ENCODE data around the gene VENTX.

VENTX gene

GRCh38 chr10:133202778-133203651 lies 34.6 kb upstream of the VENTX start:
- DNase-seq = no peak

DNA sequence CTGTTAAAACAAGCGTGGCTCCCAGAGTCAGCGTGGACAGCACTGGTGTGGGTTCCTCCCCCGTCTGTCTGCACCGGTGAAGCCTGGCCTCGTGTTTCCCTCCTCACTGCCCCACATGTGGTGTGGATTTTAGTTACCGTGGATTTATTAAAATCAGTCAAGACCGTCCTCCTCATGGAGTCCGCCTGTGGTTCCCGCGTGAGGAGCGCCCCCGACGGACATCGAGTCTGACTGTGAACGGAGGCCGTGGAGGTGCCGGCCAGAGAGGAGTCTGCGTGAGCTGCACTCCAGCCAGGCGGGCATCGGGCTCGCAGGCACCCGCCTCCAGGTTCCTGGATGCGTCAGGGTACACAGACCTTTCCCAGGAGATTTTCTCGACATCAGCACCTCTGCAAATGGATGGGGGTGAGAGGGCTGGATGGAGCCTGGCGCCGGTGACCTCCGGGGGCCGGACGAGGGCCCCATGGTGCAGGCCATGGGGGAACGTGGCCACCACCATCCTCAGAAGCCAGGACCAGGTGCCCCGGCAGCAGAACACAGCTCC lies 33.9 kb upstream of the VENTX start:
- DNase-seq = no peak

DNA sequence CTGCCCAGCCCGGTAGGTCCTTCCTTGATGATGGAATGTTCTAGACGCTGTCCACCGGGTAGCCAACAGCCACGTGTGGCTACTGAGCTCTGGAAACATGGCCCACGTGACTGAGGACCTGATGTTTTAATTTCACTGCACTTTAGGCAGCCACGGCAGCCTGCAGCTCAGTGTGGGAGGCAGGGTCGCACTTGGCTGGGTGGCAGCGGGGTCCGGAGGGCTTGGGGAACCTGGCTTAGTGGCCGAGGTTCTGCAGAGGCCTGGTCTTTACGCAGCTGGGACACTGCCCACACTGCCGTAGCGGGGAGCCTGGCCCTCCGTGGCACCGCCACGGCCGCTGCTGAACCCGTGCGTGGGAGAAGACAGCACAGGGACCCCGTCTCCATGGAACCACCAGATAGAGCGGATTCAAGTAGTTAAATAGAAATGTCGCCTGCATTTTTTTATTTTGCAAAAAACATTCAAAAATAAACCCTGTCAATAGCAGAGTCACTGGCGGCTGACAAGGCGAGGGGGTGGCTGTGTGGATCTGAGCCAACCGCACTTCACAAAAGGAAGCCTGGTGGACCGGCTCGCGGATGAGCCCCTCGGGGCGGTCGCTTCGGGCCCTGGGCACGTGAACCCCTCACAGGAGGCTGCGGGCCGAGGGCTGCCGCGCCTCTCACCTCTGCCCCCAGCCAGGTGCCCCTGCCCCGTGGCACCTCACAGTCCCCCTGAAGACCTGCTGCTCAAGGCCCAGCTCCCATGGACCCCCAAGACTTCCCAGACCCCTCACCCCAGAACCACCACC lies 33.2 kb upstream of the VENTX start:
- DNase-seq = no peak

DNA sequence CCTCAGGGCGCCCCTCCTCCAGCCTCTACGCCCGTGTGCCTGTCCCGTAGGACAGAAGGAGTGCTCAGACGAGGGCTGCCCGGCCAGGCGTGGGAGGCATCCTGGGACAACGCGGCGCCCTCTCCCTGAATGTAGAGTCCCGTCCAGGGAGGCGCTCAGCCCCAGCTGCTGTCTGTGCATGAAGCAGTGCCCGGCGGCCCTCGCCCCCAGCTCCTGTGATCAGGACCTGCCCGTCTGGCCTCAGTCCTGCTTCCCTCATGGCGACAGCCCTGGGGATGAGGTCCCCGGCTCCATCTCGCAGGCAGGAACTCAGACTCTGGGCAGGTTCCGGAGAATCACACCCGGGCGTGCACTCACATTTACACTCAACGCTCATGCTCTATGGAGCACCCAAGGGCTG lies 32.5 kb upstream of the VENTX start:
- no peak for DNase-seq

GRCh38 chr10:133206356-133207040 lies 31.2 kb upstream of the VENTX start:
- DNase-seq = no peak

GRCh38 chr10:133207041-133207600 lies 30.5 kb upstream of the VENTX start:
- DNase-seq = no peak

- DNase-seq = no peak
Measured at GRCh38 chr10:133207627-133208026, 30.0 kb upstream of the VENTX start.

- DNase-seq = no peak
Measured at GRCh38 chr10:133208466-133208865, 29.2 kb upstream of the VENTX start.

GRCh38 chr10:133209117-133209516 lies 28.5 kb upstream of the VENTX start:
- DNase-seq = no peak

- no peak for DNase-seq
Measured at GRCh38 chr10:133209641-133210040, 28.0 kb upstream of the VENTX start.

GRCh38 chr10:133210398-133211140 lies 27.1 kb upstream of the VENTX start:
- no peak for DNase-seq

DNA sequence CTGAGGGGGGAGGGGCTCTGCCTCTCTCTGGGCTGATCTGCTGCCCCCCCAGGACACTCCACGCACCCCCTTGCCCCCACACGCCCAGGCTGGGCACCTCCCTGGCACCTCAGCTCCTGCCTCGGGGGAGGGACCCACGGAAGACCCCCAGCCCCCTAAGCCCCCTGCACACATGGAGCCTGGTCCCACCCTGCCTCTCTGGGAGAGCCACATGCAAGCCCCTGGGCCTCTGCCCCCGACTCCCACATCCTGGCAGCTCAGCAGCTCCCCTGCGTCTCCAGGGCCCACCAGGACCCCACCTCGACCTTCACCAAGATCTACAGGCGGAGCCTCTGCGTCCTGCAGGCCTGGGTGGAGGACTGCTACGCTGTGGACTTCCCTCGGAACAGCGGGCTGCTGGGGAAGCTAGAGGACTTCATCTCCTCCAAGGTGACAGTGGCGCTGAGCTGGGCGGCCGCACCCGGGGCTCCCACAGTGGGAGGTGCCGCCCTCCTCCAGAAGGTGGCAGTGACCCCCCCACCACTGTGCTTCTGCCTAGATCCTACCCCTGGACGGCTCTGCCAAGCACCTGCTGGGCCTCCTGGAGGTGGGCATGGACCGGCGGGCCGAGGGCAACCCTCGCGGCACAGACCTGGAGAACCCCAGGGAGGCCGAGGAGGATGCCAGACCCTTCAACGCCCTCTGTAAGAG lies 26.4 kb upstream of the VENTX start:
- DNase-seq = no peak

GRCh38 chr10:133211959-133212852 lies 25.4 kb upstream of the VENTX start:
- DNase-seq = no peak

- DNase-seq = no peak
Measured at GRCh38 chr10:133212853-133213494, 24.7 kb upstream of the VENTX start.

DNA sequence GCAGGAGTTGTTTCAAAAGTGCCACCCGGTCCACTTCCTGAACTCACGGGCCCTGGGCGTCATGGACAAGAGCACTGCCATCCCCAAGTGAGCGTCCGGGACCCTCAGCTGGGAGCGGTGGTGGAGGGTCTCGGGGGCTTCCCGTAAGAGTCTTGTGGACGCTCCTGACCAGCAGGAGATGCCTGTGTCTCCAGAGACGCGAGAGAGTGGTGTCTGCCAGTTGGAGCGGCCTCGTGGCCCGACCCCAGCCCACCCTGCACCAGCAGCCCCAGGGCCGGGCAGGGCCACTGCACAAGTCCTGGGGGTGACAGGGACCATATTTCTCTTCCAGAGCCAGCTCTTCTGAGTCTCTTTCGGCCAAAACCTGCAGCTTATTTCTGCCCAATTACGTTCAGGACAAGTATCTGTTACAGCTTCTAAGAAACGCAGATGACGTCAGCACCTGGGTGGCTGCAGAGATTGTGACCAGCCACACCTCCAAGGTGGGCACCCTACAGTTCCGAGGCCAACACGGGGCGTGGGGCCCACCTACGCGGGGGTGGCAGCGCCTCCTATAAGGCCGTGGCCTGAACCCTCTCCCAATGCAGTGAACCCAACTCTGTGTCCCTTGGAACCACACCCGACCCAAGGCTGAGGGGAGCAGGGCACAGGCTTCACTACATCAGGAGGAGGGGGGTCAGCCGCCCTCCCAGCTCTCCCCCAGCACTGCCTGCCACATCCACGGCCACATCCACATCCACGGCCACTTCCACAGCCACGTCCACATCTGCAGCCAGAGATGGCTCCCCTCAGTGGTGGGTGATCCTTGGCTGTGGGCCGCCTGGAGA lies 23.8 kb upstream of the VENTX start:
- DNase-seq = no peak

GRCh38 chr10:133214468-133215410 lies 22.9 kb upstream of the VENTX start:
- no peak for DNase-seq

DNA sequence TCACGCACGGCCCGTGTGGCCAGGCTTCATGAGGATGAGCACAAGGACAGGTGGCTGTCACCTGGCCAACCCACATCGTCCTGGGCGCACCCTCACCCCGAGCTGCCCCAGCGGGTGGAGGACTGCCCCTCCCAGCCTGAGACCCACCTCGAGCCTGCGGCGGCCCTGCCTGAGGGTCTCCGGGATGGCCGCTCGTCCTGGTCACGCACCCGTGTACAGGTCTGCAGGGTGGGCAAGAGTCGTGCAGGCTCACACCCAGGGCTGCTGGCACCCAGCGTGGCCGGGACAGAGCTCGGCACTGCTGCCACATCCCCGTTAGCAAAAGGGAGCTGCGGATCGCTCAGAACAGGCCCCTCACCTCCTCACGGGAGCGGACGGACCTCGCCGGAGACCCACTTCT lies 22.1 kb upstream of the VENTX start:
- DNase-seq = no peak

DNA sequence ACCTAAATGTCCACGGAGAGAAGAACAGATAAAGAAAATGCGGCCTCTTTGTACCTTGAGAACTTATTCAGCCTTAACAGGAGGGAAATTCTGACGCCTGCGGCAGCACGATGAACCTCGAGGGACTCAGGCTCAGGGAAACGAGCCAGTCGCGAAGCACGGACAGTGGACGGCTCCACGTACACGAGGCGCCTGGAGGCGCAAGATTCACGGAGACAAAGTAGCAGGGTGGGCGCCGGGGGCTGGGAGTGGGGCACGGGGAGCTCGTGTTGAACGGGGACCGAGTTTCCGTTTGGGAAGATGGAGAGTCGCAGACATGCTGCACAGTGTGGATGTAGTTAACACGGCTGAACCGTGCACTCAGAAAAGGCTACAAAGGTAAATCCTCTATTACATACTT lies 20.9 kb upstream of the VENTX start:
- DNase-seq = no peak
